Stimulated activated CD4-positive, alpha-beta T cell treated with anti-CD3 and anti-CD28 coated beads, Interleukin-12 subunit alpha, Interleukin-12 subunit beta, amount 100 ng/mL, for 4 hours (primary cell): ENCODE data around the gene ROBO1.

Experiments used
- DNase-seq: peaks from one replicate; pipeline ENCODE4 v3.0.0-alpha.2; 2020

The ROBO1 gene

GRCh38 chr3:78860567-78860966 lies 907.2 kb downstream of the ROBO1 start:
- DNase-seq = no peak

GRCh38 chr3:78858910-78859309 lies 908.9 kb downstream of the ROBO1 start:
- no peak for DNase-seq

GRCh38 chr3:78858174-78858573 lies 909.6 kb downstream of the ROBO1 start:
- no peak for DNase-seq

GRCh38 chr3:78857494-78858111 lies 910.2 kb downstream of the ROBO1 start:
- DNase-seq = no peak

GRCh38 chr3:78856164-78856563 lies 911.6 kb downstream of the ROBO1 start:
- DNase-seq = no peak

- DNase-seq = no peak
These were observed 912.6 kb downstream of the ROBO1 start for GRCh38 chr3:78855190-78855589.

GRCh38 chr3:78848392-78849288 lies 919.2 kb downstream of the ROBO1 start:
- no peak for DNase-seq

- no peak for DNase-seq
These were observed 920.2 kb downstream of the ROBO1 start for GRCh38 chr3:78847603-78848002.

GRCh38 chr3:78847203-78847602 lies 920.6 kb downstream of the ROBO1 start:
- DNase-seq = no peak

GRCh38 chr3:78846718-78847117 lies 921.1 kb downstream of the ROBO1 start:
- DNase-seq = no peak

GRCh38 chr3:78845605-78846004 lies 922.2 kb downstream of the ROBO1 start:
- DNase-seq = no peak

GRCh38 chr3:78844307-78844706 lies 923.5 kb downstream of the ROBO1 start:
- DNase-seq = no peak

- DNase-seq = no peak
These were observed 928.1 kb downstream of the ROBO1 start for GRCh38 chr3:78839693-78840092.

- no peak for DNase-seq
These were observed 929.4 kb downstream of the ROBO1 start for GRCh38 chr3:78838362-78838761.

- no peak for DNase-seq
These were observed 932.9 kb downstream of the ROBO1 start for GRCh38 chr3:78834910-78835309.

- DNase-seq = no peak
These were observed 935.0 kb downstream of the ROBO1 start for GRCh38 chr3:78832785-78833204.

GRCh38 chr3:78831446-78831972 lies 936.3 kb downstream of the ROBO1 start:
- DNase-seq = no peak

- no peak for DNase-seq
These were observed 937.3 kb downstream of the ROBO1 start for GRCh38 chr3:78830470-78830869.

GRCh38 chr3:78827618-78828017 lies 940.2 kb downstream of the ROBO1 start:
- no peak for DNase-seq

- no peak for DNase-seq
These were observed 942.0 kb downstream of the ROBO1 start for GRCh38 chr3:78825858-78826215.

- DNase-seq = no peak
These were observed 942.5 kb downstream of the ROBO1 start for GRCh38 chr3:78825118-78825857.

GRCh38 chr3:78823859-78824258 lies 943.9 kb downstream of the ROBO1 start:
- no peak for DNase-seq

- DNase-seq = no peak
These were observed 944.4 kb downstream of the ROBO1 start for GRCh38 chr3:78823434-78823833.

- no peak for DNase-seq
These were observed 945.1 kb downstream of the ROBO1 start for GRCh38 chr3:78822726-78823125.
